ENCODE data around the gene SULT1C3.

Gene SULT1C3

GRCh38 chr2:108226564-108226963, 13.2 kb upstream of the SULT1C3 start:
- H3K9ac ChIP-seq (ENCODE audit: low read length): no peak overlapping the region
- H4K20me1 ChIP-seq (ENCODE audit: insufficient read depth, low read length): no peaks in the 10 kb centered on the region
- H3K9me3 ChIP-seq (ENCODE audit: low read length): peaks cover 3% of the 10 kb centered on the region; the same call in 1 of the 2 replicates
- no peaks in the 10 kb centered on the region for H3F3A ChIP-seq (ENCODE audit: insufficient read depth, low read length)
- H3K4me2 ChIP-seq (ENCODE audit: low read length): no peak overlapping the region
- H3K27me3 ChIP-seq (ENCODE audit: insufficient read depth, low read length): no peaks in the 10 kb centered on the region
- no peaks in the 10 kb centered on the region for H3K4me1 ChIP-seq (ENCODE audit: insufficient read depth, low read length, severe bottlenecking)
- no peaks in the 10 kb centered on the region for H3K9me2 ChIP-seq (ENCODE audit: low read depth, low read length)
- H2AFZ ChIP-seq (ENCODE audit: low read length): no peak overlapping the region
- no peaks in the 10 kb centered on the region for H3K79me2 ChIP-seq (ENCODE audit: insufficient read depth, low read length)
- no peak for TF ChIP-seq CTCF (IDR thresholded peaks at IDR 0.05; ENCODE audit: low read length)
- TF ChIP-seq EZH2 (IDR thresholded peaks at IDR 0.05; ENCODE audit: borderline replicate concordance, low read length): no peak
- no peak overlapping the region for H3K4me3 ChIP-seq (ENCODE audit: low read depth, low read length, poor library complexity, severe bottlenecking)
- H3K36me3 ChIP-seq (ENCODE audit: insufficient read depth, low read length): no peaks in the 10 kb centered on the region
- H3K27ac ChIP-seq (ENCODE audit: low read depth, low read length, poor library complexity, severe bottlenecking): no peak overlapping the region

- TF ChIP-seq CTCF (IDR thresholded peaks at IDR 0.05; ENCODE audit: low read length) (no peak), EZH2 (IDR thresholded peaks at IDR 0.05; ENCODE audit: borderline replicate concordance, low read length) (no peak)
- Histone ChIP-seq H3F3A (ENCODE audit: insufficient read depth, low read length) (no peaks in the 10 kb centered on the region), H3K4me3 (ENCODE audit: low read depth, low read length, poor library complexity, severe bottlenecking) (no peak overlapping the region), H3K9me2 (ENCODE audit: low read depth, low read length) (no peaks in the 10 kb centered on the region), H3K36me3 (ENCODE audit: insufficient read depth, low read length) (no peaks in the 10 kb centered on the region), H2AFZ (ENCODE audit: low read length) (no peak overlapping the region), H3K9me3 (ENCODE audit: low read length) (peaks cover 3% of the 10 kb centered on the region; the same call in 1 of the 2 replicates), H3K9ac (ENCODE audit: low read length) (no peak overlapping the region), H3K27me3 (ENCODE audit: insufficient read depth, low read length) (no peaks in the 10 kb centered on the region), H4K20me1 (ENCODE audit: insufficient read depth, low read length) (no peaks in the 10 kb centered on the region), H3K79me2 (ENCODE audit: insufficient read depth, low read length) (no peaks in the 10 kb centered on the region), H3K4me1 (ENCODE audit: insufficient read depth, low read length, severe bottlenecking) (no peaks in the 10 kb centered on the region), H3K27ac (ENCODE audit: low read depth, low read length, poor library complexity, severe bottlenecking) (no peak overlapping the region), H3K4me2 (ENCODE audit: low read length) (no peak overlapping the region)
These were observed 11.8 kb upstream of the SULT1C3 start for GRCh38 chr2:108228006-108228405.

GRCh38 chr2:108228537-108228936, 11.2 kb upstream of the SULT1C3 start:
- no peaks in the 10 kb centered on the region for H3K4me1 ChIP-seq (ENCODE audit: insufficient read depth, low read length, severe bottlenecking)
- no peaks in the 10 kb centered on the region for H3K27me3 ChIP-seq (ENCODE audit: insufficient read depth, low read length)
- H3K4me3 ChIP-seq (ENCODE audit: low read depth, low read length, poor library complexity, severe bottlenecking): no peak overlapping the region
- no peak overlapping the region for H3K27ac ChIP-seq (ENCODE audit: low read depth, low read length, poor library complexity, severe bottlenecking)
- H3K9ac ChIP-seq (ENCODE audit: low read length): no peak overlapping the region
- H2AFZ ChIP-seq (ENCODE audit: low read length): no peak overlapping the region
- H4K20me1 ChIP-seq (ENCODE audit: insufficient read depth, low read length): no peaks in the 10 kb centered on the region
- peaks cover 3% of the 10 kb centered on the region; the same call in 1 of the 2 replicates for H3K9me3 ChIP-seq (ENCODE audit: low read length)
- H3K79me2 ChIP-seq (ENCODE audit: insufficient read depth, low read length): no peaks in the 10 kb centered on the region
- no peaks in the 10 kb centered on the region for H3K9me2 ChIP-seq (ENCODE audit: low read depth, low read length)
- H3K36me3 ChIP-seq (ENCODE audit: insufficient read depth, low read length): no peaks in the 10 kb centered on the region
- H3K4me2 ChIP-seq (ENCODE audit: low read length): no peak overlapping the region
- TF ChIP-seq CTCF (IDR thresholded peaks at IDR 0.05; ENCODE audit: low read length): no peak
- no peak for TF ChIP-seq EZH2 (IDR thresholded peaks at IDR 0.05; ENCODE audit: borderline replicate concordance, low read length)
- no peaks in the 10 kb centered on the region for H3F3A ChIP-seq (ENCODE audit: insufficient read depth, low read length)
